ENCODE measurements around the gene PLEKHN1.

The PLEKHN1 gene

GRCh38 chr1:967466-968343 is 1.4 kb downstream of the PLEKHN1 start:
- DNase-seq (ENCODE audit: low read depth), result no peak
- Histone ChIP-seq H3K27me3 (replicated peaks; ENCODE audit: control insufficient read depth, insufficient read depth, low read length) (peaks cover 23% of the 10 kb centered on the region), H3K36me3 (ENCODE audit: control insufficient read depth, insufficient read depth, low read length, severe bottlenecking) (no peaks in the 10 kb centered on the region), H3K9me3 (ENCODE audit: control insufficient read depth, low read length) (no peaks in the 10 kb centered on the region), H3K4me1 (ENCODE audit: control insufficient read depth, insufficient read depth, low read length) (no peaks in the 10 kb centered on the region), H3K4me3 (ENCODE audit: low read length) (no peak overlapping the region), H3K9ac (ENCODE audit: low read length) (no peak overlapping the region)

- Histone ChIP-seq H3K4me3 (ENCODE audit: low read length) (no peak overlapping the region), H3K9me3 (ENCODE audit: control insufficient read depth, low read length) (no peaks in the 10 kb centered on the region), H3K9ac (ENCODE audit: low read length) (no peak overlapping the region), H3K36me3 (ENCODE audit: control insufficient read depth, insufficient read depth, low read length, severe bottlenecking) (no peaks in the 10 kb centered on the region), H3K4me1 (ENCODE audit: control insufficient read depth, insufficient read depth, low read length) (no peaks in the 10 kb centered on the region), H3K27me3 (replicated peaks; ENCODE audit: control insufficient read depth, insufficient read depth, low read length) (peaks cover 29% of the 10 kb centered on the region)
- DNase-seq (ENCODE audit: low read depth), result no peak
Observed at GRCh38 chr1:969260-969855, 3.1 kb downstream of the PLEKHN1 start.

GRCh38 chr1:970242-970972 is 4.1 kb downstream of the PLEKHN1 start:
- H3K4me3 ChIP-seq (ENCODE audit: low read length), result no peak overlapping the region
- H3K4me1 ChIP-seq (ENCODE audit: control insufficient read depth, insufficient read depth, low read length), result no peaks in the 10 kb centered on the region
- H3K36me3 ChIP-seq (ENCODE audit: control insufficient read depth, insufficient read depth, low read length, severe bottlenecking), result no peaks in the 10 kb centered on the region
- H3K9ac ChIP-seq (ENCODE audit: low read length), result no peak overlapping the region
- no peaks in the 10 kb centered on the region for H3K9me3 ChIP-seq (ENCODE audit: control insufficient read depth, low read length)
- no peak for DNase-seq (ENCODE audit: low read depth)
- H3K27me3 ChIP-seq (replicated peaks; ENCODE audit: control insufficient read depth, insufficient read depth, low read length), result peaks cover 38% of the 10 kb centered on the region

GRCh38 chr1:970973-971730 is 4.9 kb downstream of the PLEKHN1 start:
- no peak for DNase-seq (ENCODE audit: low read depth)

GRCh38 chr1:971751-972506 is 5.6 kb downstream of the PLEKHN1 start:
- H3K27me3 ChIP-seq (replicated peaks; ENCODE audit: control insufficient read depth, insufficient read depth, low read length), result peaks cover 45% of the 10 kb centered on the region
- no peaks in the 10 kb centered on the region for H3K9me3 ChIP-seq (ENCODE audit: control insufficient read depth, low read length)
- no peak overlapping the region for H3K9ac ChIP-seq (ENCODE audit: low read length)
- no peak for DNase-seq (ENCODE audit: low read depth)
- H3K4me3 ChIP-seq (ENCODE audit: low read length), result no peak overlapping the region
- H3K4me1 ChIP-seq (ENCODE audit: control insufficient read depth, insufficient read depth, low read length), result no peaks in the 10 kb centered on the region
- no peaks in the 10 kb centered on the region for H3K36me3 ChIP-seq (ENCODE audit: control insufficient read depth, insufficient read depth, low read length, severe bottlenecking)

More at GRCh38 chr1:970973-971730, 4.9 kb downstream of the PLEKHN1 start:
- no peaks in the 10 kb centered on the region for H3K36me3 ChIP-seq (ENCODE audit: control insufficient read depth, insufficient read depth, low read length, severe bottlenecking)
- H3K27me3 ChIP-seq (replicated peaks; ENCODE audit: control insufficient read depth, insufficient read depth, low read length), result peaks cover 42% of the 10 kb centered on the region
- H3K4me3 ChIP-seq (ENCODE audit: low read length), result no peak overlapping the region
- no peaks in the 10 kb centered on the region for H3K9me3 ChIP-seq (ENCODE audit: control insufficient read depth, low read length)
- H3K4me1 ChIP-seq (ENCODE audit: control insufficient read depth, insufficient read depth, low read length), result no peaks in the 10 kb centered on the region
- H3K9ac ChIP-seq (ENCODE audit: low read length), result no peak overlapping the region

GRCh38 chr1:972726-973458 is 6.6 kb downstream of the PLEKHN1 start:
- Histone ChIP-seq H3K9me3 (ENCODE audit: control insufficient read depth, low read length) (no peaks in the 10 kb centered on the region), H3K36me3 (ENCODE audit: control insufficient read depth, insufficient read depth, low read length, severe bottlenecking) (no peaks in the 10 kb centered on the region), H3K4me3 (ENCODE audit: low read length) (no peak overlapping the region), H3K9ac (ENCODE audit: low read length) (no peak overlapping the region), H3K4me1 (ENCODE audit: control insufficient read depth, insufficient read depth, low read length) (no peaks in the 10 kb centered on the region), H3K27me3 (replicated peaks; ENCODE audit: control insufficient read depth, insufficient read depth, low read length) (peaks cover 39% of the 10 kb centered on the region)
- no peak for DNase-seq (ENCODE audit: low read depth)

- Histone ChIP-seq H3K4me3 (ENCODE audit: low read length) (no peak overlapping the region), H3K9ac (ENCODE audit: low read length) (no peak overlapping the region), H3K4me1 (ENCODE audit: control insufficient read depth, insufficient read depth, low read length) (no peaks in the 10 kb centered on the region), H3K9me3 (ENCODE audit: control insufficient read depth, low read length) (no peaks in the 10 kb centered on the region), H3K36me3 (ENCODE audit: control insufficient read depth, insufficient read depth, low read length, severe bottlenecking) (no peaks in the 10 kb centered on the region), H3K27me3 (replicated peaks; ENCODE audit: control insufficient read depth, insufficient read depth, low read length) (peaks cover 31% of the 10 kb centered on the region)
- DNase-seq (ENCODE audit: low read depth), result no peak
Observed at GRCh38 chr1:973459-974292, 7.4 kb downstream of the PLEKHN1 start.

- Histone ChIP-seq H3K9ac (ENCODE audit: low read length) (no peak overlapping the region), H3K9me3 (ENCODE audit: control insufficient read depth, low read length) (no peaks in the 10 kb centered on the region), H3K36me3 (ENCODE audit: control insufficient read depth, insufficient read depth, low read length, severe bottlenecking) (no peaks in the 10 kb centered on the region), H3K4me1 (ENCODE audit: control insufficient read depth, insufficient read depth, low read length) (no peaks in the 10 kb centered on the region), H3K4me3 (ENCODE audit: low read length) (no peak overlapping the region), H3K27me3 (replicated peaks; ENCODE audit: control insufficient read depth, insufficient read depth, low read length) (peaks cover 30% of the 10 kb centered on the region)
- no peak for DNase-seq (ENCODE audit: low read depth)
Observed at GRCh38 chr1:974293-974640, 8.0 kb downstream of the PLEKHN1 start.

- H3K4me1 ChIP-seq (ENCODE audit: control insufficient read depth, insufficient read depth, low read length), result no peaks in the 10 kb centered on the region
- no peaks in the 10 kb centered on the region for H3K36me3 ChIP-seq (ENCODE audit: control insufficient read depth, insufficient read depth, low read length, severe bottlenecking)
- H3K27me3 ChIP-seq (replicated peaks; ENCODE audit: control insufficient read depth, insufficient read depth, low read length), result peaks cover 33% of the 10 kb centered on the region
- H3K9ac ChIP-seq (ENCODE audit: low read length), result no peak overlapping the region
- H3K4me3 ChIP-seq (ENCODE audit: low read length), result no peak overlapping the region
- no peaks in the 10 kb centered on the region for H3K9me3 ChIP-seq (ENCODE audit: control insufficient read depth, low read length)
- no peak for DNase-seq (ENCODE audit: low read depth)
Observed at GRCh38 chr1:974687-975328, 8.5 kb downstream of the PLEKHN1 start.

All from adipocyte (in vitro differentiated cells).